Measurements from ENCODE around the gene DCAF4.

DNA sequence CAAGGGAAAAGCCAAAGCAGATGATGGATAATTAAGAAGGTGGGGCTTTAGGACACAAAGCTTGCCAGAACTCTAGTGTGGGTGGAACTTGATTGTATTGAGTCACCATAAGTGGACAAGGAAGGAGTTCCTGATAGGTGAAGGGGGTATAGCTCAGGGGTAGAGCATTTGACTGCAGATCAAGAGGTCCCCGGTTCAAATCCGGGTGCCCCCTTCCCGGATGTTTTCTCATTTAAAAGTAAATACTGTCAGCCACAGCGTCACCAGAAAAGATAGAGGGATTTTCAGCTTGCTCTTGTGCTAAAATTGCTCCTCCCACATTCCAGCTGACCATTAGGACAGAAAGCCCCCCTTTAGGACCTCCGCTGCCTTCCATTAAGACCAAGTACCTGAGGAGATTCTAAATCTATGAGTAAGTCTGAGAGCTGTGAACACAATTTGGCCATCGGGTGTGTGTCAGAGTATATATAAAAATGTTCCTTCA lies 36.6 kb downstream of the DCAF4 start:
- TF ChIP-seq, protein P1, sequence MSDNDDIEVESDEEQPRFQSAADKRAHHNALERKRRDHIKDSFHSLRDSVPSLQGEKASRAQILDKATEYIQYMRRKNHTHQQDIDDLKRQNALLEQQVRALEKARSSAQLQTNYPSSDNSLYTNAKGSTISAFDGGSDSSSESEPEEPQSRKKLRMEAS (IDR thresholded peaks at IDR 0.05; ENCODE audit: low read depth, low read length), result no peak
- TF ChIP-seq, protein P2, sequence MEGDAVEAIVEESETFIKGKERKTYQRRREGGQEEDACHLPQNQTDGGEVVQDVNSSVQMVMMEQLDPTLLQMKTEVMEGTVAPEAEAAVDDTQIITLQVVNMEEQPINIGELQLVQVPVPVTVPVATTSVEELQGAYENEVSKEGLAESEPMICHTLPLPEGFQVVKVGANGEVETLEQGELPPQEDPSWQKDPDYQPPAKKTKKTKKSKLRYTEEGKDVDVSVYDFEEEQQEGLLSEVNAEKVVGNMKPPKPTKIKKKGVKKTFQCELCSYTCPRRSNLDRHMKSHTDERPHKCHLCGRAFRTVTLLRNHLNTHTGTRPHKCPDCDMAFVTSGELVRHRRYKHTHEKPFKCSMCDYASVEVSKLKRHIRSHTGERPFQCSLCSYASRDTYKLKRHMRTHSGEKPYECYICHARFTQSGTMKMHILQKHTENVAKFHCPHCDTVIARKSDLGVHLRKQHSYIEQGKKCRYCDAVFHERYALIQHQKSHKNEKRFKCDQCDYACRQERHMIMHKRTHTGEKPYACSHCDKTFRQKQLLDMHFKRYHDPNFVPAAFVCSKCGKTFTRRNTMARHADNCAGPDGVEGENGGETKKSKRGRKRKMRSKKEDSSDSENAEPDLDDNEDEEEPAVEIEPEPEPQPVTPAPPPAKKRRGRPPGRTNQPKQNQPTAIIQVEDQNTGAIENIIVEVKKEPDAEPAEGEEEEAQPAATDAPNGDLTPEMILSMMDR (IDR thresholded peaks at IDR 0.05; ENCODE audit: low read depth, low read length), result no peak
- no peak for TF ChIP-seq POLR2A (IDR thresholded peaks at IDR 0.05; ENCODE audit: extremely low read depth, insufficient read length)
- no peak for TF ChIP-seq MYC (IDR thresholded peaks at IDR 0.05; ENCODE audit: low read depth, low read length)

All from NB4 (cell line).